GM19324 (cell line): Measurements from ENCODE around the gene ATP8A1.
"Not testable (repeated sequence)": the region's sequence is repeated elsewhere in the genome, so short reads cannot be mapped to it uniquely, and the experiment has no call there.

Experiments
- ATAC-seq: cut with Tn5 transposase; IDR thresholded peaks from one replicate; pipeline ENCODE4 v1.9.1; 2021; ENCODE audit warnings: mild to moderate bottlenecking, moderate library complexity; ENCODE audit not compliant: unreplicated experiment, low FRiP score

The ATP8A1 gene

DNA sequence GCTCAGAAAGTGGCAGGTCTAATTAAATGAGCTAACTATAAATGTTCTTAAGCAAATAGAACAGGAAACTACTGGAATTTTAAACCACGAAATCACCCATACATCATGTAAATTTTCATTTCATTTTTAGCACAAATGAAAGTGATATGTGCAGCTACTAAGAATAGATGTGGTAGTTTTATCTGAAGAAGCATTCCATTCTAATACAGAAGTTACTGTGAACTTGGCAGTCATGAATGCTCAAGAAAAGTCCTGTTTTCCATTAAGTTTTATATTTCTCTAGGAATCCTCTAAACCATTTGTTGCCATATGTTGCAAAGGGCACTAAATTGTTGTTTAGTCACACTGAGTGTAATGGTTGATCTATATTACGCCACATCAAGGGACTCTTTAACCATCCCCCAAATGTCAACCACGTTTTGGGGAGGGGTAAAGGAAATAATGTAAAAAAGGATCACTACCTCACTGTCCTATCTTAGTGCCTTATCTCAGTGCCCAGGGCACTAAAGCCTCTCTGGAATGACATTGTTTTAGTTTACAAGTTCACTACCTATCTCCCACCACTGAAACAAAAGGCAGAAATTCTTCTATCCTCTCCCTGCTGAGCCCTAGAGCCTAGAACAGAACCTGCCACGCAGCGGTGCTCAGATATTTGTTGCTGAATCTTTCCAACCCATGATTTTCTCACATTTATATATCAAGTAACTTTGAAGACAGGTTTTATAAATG lies 141.6 kb downstream of the ATP8A1 start:
- ATAC-seq, result no peak

DNA sequence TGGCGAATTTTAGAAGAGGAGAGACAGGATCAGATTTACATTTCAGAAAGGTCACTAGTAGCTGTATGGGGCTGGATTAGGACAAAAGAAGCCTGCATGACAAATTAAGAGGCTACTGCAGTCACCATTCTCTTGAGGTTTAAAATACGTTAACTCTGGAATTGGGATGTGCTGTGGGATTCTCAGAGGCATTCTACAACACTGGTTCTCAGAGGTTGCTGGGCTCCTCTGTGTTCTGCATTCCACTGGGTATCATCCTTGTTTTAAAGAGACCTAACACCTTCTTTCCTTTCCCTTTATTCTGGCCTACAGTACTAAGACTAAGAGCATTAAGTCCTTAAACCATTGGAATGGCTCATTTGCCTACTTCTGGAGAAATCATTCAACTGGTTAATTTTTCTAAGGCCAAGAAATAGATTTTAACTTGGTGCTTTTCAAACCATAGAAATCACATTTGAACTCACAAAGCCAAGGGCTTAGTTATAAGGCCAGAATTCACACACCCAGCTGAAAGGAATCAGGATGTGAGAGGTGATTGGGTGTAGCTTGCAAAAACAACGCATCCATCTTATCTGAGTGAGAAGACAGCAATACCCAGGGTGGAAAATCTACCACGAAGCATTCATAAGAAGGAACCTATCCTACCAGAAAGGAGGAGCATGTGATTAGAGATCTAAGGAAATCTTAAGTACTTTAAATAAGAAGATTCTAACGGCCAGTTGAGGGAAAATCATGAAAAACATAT lies 143.0 kb downstream of the ATP8A1 start:
- ATAC-seq, result no peak

DNA sequence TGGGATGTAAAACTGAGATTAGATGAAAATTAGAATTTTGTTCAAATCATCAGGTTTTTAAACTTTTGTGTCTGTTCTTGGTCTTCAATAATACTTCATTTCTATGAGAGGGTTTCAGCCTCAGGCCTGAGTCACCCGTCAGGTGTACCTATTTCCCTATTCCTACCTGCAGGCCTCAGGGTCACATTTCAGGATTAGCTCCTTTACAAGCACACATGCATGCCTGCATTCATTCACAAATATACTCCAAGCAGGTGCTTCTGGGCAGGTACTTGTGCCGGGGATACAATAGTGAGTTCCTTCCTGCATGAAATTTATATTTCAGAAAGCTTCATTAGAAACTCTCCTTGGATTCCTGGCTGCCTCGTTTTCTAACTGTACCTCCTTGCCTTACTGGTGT lies 144.7 kb downstream of the ATP8A1 start:
- no peak for ATAC-seq

DNA sequence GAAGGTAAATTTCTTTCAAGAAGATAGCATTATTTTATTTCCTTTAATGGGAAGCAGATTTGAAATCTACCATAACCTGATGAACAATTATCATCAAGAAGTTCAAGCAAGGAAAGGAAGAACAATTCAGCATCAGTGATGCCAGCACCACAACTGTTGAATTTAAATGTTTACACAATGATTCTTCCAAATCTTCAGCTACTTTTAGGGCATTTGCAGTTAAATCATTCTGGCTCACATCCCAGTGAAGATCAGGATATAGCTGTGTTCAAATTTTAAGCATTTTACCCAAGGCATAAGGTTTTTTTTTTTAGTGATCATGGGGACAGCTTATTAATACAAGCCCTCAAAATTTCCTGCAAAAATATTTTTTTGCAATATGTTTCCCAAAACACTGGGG lies 146.7 kb downstream of the ATP8A1 start:
- no peak for ATAC-seq

DNA sequence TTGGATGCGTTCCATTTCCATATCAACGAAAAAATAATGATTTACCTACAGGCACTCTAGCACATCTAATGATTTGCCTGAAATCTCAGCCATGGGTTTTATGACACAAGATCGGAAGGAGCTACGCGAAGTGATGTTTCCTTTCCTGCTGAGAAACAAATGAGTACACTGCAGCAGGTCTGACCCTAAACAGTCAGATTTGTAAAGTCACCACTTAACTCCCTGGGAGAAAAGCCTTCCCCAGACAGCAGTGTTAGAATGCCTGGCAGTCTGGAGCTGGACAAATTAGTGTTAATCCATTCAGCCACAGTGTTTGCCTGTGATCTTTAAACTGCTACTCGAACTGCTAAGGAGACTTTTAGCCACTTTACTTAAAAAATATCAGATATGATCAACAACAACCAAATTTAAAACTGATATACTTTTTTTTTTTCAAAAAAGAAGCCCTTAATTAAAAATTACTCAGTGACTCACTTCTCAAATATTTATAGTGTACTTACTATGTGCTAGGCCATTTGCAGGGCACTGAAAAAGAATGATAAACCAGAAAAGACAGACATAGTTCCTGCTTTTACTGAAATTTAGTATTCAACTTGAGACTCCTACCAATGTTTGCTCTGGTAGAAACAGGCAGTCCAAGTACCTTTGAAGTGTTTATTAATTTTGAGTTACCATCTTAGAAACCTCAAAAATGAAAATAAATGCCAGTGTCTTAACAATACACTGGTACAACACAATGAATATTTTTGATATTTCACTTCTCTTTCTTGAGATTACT lies 155.1 kb downstream of the ATP8A1 start:
- ATAC-seq, result no peak

DNA sequence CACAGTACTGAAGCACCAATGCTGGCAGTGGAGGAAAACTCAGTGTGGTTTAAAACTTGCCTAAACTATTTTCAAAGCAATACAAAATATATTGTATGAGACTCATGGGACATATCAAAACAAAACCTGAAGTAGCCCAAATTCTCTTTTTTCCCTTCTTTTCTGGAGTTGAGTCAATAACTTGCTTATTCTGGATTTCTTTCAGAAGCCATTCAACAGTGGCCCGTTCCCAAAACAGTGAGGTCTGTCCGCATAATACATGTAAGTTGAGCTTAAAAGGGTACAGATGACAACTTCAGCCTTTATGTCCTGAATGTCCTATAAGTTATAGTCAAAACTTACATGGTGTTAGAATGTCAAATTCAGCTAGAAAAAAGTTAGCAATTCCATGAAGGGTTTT lies 158.9 kb downstream of the ATP8A1 start:
- no peak for ATAC-seq

DNA sequence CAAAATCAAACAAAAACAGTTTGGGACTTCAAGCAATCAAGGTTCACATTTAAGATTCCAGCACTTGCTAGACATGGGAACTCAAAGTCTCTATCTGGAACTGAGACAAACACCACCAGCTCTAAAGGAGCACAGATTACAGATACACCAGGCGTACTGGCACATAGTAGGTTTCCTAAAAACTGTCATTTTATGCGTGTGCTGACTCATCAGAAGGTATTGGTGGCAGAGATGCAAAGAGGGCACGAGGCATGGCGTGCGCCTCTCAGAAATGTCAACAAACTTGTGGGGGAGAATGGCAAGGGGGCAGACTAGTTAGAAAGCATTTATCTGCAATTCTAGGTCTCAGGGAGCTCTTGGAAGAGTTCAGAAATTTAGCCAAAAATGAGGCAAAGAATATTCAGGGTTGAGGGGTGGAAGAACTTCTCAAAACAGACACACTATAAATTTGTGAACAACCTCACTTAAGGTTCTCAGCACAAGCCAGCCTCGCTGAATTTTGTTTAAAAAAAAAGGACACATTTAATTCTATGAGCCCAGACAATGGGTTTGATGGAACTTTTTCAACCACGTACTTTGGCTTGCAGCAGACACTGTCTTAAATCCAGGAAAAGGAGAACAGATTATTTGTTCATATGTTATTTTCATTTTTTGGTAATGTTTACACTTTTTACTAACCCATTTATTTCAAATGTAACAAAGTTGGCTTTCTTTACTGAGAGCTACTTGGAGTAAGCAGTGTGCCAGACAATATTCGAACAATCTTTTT lies 159.6 kb downstream of the ATP8A1 start:
- ATAC-seq, result no peak

DNA sequence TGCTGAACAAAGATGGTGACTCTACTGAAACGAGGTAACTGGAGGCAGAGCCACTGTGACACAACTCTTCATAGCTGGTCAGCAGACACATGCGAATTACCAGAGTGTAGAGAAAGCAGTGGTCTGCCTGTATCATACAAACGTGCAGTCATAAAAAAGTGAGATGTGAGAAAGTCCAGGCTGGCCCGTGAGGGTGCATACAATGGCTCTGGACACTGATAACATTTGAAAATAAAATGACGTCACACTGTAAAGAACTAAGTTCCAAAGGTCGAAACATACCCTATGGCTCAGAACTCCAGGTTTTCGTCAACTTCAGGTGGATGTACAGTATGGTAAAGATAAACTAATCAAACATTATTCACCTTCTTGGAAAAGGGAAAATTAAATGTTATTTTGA lies 163.9 kb downstream of the ATP8A1 start:
- no peak for ATAC-seq

DNA sequence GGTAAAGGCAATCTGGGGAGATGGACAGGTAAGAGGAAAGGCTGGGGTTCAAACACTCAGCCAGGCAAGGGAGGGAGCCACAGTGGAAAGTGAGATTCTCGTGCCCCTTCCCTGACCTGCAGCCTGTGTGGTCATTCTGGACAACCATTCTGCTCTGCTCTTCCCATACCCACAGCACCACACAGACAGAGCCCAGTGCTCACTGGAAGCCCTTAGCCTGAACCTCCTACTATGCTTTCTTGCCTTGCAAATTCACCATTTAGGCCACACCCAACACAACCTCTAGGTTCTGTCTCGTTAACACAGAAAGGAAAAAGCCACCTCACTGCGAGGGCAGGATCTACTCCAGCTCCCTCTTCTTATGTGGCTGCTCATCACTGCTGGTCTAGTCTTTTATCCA lies 166.9 kb downstream of the ATP8A1 start:
- no peak for ATAC-seq

DNA sequence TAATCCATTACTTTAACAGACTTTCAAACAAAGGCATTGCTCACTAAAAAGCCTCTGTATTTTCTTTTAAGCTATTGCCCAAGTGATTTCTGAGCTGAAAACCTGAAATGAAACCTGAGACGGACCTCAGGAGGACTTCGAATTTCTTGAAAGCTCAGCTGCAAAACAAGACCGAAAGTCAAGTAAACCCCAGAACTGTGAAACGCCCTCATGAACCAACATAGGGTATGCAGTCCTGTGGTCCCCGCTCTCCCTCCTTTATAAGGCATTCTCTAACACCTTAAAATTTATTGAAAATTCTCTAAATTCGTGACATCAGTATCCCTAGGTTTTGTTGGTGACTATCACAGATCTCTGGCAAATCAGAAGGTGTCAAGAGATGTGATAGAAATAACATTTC lies 167.8 kb downstream of the ATP8A1 start:
- peak; percentile 77 for ATAC-seq

DNA sequence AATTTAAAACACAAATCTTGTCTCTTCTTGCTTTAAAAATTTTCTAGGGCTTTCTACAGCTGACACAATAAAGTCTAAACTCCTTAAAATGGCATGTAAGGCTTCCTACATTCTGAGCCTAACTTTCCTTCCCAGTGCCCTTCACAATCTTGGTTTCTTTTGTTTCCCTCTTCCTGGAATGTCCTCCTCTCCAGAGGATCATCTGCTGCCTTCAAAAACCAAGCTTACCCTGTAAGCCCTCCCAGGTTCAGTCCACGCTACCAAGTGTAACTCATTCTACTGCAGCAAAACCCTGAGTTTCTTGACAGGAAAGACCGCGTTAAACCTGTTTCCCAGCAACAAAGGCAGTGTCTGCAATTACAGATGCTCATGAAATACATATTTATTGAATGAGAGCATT lies 168.4 kb downstream of the ATP8A1 start:
- ATAC-seq, result peak; percentile 8

DNA sequence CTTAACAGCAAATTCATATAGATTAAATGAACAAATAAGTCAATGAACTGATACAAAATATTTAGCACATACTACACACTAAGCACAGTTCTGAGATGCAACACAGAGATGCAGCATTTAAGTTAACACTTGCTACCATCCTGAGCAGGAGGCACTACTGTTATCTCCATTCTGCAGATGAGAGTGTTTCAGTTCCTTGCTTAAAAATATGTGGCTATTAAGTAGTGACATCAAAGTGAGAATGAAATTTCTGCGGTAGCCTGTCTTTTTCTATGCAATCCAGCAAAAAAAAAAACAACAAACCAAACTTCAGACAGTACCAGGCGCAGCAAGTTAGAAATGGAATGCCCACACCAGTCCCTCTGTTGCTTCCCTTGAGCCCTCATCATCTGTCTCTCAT lies 168.8 kb downstream of the ATP8A1 start:
- peak; percentile 61 for ATAC-seq

DNA sequence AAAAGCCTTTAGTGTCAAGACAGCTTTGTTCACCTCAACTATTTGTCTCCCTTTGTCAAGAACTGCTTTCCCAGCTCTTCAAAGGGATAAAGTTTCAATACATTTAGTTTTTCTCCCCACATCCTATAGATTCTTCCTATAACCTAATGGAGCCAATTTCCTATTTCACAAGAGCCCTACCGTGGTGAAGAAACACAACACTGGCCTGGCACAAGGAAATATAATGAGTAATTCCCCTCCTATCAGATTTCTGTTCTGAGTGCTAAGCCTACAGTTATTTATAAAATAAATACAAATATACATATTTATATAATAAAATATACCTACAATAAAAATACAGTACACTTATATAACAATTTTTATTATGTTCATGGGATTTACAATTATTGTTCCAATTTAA lies 169.7 kb downstream of the ATP8A1 start:
- no peak for ATAC-seq

DNA sequence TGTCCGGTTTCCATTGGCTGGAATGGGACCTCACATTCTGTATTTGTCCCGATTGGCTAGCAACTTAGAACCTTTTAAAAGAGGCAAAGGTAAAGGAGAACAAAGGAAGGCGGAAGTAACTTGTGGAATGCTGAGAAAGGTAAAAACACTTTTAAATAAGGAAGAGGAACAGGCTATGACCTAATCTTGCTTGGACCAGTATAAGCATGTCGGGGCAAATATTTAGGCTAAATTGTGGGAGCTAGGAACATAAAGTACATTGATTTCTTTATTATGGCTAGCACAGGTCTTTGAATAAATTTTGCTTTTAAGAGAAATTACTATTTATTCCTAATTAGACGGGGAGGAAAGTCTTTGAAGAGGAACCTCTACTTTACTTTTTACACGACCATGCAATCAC lies 170.7 kb downstream of the ATP8A1 start:
- ATAC-seq, result not testable (repeated sequence)

DNA sequence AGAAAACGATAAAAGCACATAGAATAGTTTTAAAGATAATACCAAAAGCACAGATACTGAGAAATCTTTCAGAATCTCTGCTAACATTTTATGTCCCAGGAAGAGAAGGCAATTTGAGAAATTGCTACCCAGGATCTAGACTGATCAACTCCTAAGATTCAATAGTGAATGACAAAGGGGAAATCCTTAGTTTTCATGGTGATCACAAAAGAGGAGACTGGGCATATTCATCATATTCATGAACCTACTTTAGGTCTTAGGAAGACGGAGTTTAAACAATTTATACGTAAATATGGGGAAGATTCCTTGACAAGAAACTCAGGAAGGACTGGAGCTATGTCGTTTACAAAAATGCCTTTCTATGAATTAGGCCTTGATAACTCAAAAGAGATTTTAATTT lies 172.3 kb downstream of the ATP8A1 start:
- ATAC-seq, result no peak

DNA sequence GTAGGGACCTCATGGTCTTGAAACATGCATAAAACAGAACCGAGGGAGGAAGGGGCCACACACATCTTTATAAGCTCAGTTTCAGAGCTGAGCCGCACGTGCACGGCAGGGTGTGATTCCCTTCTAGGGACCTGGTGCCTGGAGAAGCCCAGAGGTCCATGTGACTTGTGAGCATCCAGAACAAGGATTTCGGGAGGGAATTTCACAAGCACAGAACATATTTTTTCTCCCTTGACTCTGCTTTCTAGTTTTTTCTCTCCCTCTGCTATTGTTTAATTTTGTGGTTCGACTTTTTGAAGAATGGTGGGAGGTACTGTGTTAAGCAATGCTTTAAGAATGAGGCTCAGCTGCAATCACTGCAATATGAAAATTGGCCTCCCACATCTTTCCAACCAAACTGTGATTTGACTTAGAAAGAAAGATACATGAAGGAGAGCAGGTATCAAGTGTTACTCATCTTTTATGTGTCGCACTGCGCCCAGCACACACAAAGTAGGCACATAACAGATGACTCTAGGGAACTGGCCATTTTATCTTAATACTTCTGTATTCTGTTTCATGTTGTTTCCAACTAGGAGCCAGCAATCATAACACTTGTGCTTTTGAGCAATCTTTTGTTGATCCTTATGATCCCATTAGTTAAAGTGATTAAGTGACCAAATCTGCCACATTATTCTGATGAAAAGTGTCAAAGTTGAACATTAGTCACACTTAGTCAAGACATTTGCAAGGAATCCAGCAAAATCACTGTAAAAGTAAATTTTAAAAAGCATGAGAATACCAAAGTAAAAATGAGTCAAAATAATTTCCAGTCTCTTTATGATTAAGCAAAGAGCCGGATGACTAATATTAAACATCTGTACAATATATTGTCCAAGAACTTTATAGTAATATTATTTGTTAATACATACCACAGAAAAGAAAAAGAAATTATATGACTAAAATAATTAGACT lies 173.2 kb downstream of the ATP8A1 start:
- no peak for ATAC-seq

DNA sequence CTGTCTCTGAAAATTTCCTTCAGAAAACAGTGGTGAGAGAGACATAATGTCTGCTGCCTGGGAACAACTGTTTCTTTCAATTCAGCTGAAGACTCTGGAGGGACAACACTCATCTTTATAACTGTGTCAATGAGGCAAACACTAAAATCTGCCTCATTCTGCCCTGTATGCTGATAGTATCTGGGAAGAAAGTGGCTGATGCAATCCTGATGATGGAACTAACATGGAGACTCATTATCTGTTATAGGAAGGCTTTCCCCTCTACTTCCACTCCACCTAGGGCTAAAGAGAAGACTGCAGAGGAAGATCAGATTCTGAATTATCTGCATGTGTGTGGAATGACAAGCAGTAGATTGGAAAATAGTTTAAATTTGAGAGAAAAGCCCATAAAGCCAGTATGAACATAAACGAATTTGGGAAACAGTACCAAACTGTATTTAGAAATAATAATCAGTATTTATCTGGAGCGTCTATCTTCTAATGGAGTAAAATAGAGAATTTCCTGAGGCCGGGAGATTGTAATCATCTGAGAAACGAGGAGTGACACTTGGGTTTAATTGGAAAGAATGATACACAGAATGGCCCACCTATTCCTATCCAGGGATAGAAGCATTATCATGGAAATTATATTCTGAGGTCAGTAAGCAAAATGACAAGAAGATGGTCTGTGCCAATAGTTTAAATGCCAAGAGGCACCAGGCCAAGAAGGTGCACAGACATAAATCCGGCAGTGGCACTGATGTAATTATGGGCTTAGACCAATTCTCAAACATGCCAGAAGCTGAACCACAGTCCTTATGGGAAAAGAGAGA lies 174.2 kb downstream of the ATP8A1 start:
- ATAC-seq, result no peak

DNA sequence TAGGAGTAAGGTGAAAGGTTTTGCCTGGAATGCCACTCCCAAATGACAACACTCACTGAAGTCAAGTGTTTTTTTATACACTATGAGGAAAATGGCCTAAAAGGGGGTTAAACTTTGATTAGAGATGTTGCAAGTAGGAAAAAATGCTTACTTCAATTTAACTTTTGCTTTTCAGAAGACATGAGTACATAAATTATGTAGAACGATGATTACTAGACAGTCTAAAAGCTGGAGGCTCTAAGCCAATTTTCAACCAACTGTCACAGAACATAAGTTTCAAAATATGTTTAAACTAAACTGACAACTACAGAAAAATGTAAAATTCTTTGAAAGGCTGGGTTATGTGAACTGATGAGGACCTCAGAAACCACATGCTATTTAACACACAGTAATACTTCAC lies 176.2 kb downstream of the ATP8A1 start:
- ATAC-seq, result no peak

DNA sequence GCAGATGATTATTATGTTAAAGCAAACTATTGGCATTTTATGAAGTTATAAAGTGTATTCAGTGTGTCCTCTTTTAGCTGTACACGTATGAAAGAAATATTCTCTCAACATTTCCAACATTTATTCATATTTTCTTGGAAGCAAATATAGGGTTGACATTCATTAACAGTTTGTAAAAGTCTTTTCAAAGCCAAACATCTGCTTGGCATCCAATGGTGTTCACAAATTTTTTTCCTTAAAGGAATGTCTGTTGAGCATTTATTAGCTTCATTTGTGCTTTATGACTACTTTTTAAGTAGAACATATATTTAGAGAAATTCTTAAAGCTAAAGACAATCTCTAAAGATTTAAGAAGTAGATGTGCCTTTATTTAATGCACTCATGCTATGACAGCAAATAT lies 176.6 kb downstream of the ATP8A1 start:
- no peak for ATAC-seq
